ENCODE measurements around the gene RXFP2.

Gene RXFP2

GRCh38 chr13:31774186-31774750 lies 34.9 kb downstream of the RXFP2 start:
- no peak for TF ChIP-seq CTCF (IDR thresholded peaks at IDR 0.05; ENCODE audit: low read depth, low read length, missing control alignments)
- no peak for DNase-seq (ENCODE audit: low read depth)
- no peak overlapping the region for H3K4me3 ChIP-seq (ENCODE audit: low read depth, low read length)

GRCh38 chr13:31775148-31775547 lies 35.8 kb downstream of the RXFP2 start:
- no peak overlapping the region for H3K4me3 ChIP-seq (ENCODE audit: low read depth, low read length)
- no peak for DNase-seq (ENCODE audit: low read depth)
- TF ChIP-seq CTCF (IDR thresholded peaks at IDR 0.05; ENCODE audit: low read depth, low read length, missing control alignments): no peak

GRCh38 chr13:31775686-31776085 lies 36.4 kb downstream of the RXFP2 start:
- no peak for TF ChIP-seq CTCF (IDR thresholded peaks at IDR 0.05; ENCODE audit: low read depth, low read length, missing control alignments)
- no peak overlapping the region for H3K4me3 ChIP-seq (ENCODE audit: low read depth, low read length)
- DNase-seq (ENCODE audit: low read depth): no peak

- no peak overlapping the region for H3K4me3 ChIP-seq (ENCODE audit: low read depth, low read length)
- DNase-seq (ENCODE audit: low read depth): no peak
- TF ChIP-seq CTCF (IDR thresholded peaks at IDR 0.05; ENCODE audit: low read depth, low read length, missing control alignments): no peak
Observed at GRCh38 chr13:31781064-31781463, 41.7 kb downstream of the RXFP2 start.

GRCh38 chr13:31786011-31786410 lies 46.7 kb downstream of the RXFP2 start:
- DNase-seq (ENCODE audit: low read depth): no peak
- H3K4me3 ChIP-seq (ENCODE audit: low read depth, low read length): no peak overlapping the region
- TF ChIP-seq CTCF (IDR thresholded peaks at IDR 0.05; ENCODE audit: low read depth, low read length, missing control alignments): no peak

- DNase-seq (ENCODE audit: low read depth): no peak
- H3K4me3 ChIP-seq (ENCODE audit: low read depth, low read length): no peak overlapping the region
- no peak for TF ChIP-seq CTCF (IDR thresholded peaks at IDR 0.05; ENCODE audit: low read depth, low read length, missing control alignments)
Observed at GRCh38 chr13:31790992-31791391, 51.7 kb downstream of the RXFP2 start.

- H3K4me3 ChIP-seq (ENCODE audit: low read depth, low read length): no peak overlapping the region
- no peak for DNase-seq (ENCODE audit: low read depth)
- TF ChIP-seq CTCF (IDR thresholded peaks at IDR 0.05; ENCODE audit: low read depth, low read length, missing control alignments): no peak
Observed at GRCh38 chr13:31793246-31793645, 53.9 kb downstream of the RXFP2 start.

Measured in GM12864 (cell line).